ENCODE data around the gene ZNF835.
"Not testable (repeated sequence)": the region's sequence is repeated elsewhere in the genome, so short reads cannot be mapped to it uniquely, and the experiment has no call there.

Gene ZNF835

DNA sequence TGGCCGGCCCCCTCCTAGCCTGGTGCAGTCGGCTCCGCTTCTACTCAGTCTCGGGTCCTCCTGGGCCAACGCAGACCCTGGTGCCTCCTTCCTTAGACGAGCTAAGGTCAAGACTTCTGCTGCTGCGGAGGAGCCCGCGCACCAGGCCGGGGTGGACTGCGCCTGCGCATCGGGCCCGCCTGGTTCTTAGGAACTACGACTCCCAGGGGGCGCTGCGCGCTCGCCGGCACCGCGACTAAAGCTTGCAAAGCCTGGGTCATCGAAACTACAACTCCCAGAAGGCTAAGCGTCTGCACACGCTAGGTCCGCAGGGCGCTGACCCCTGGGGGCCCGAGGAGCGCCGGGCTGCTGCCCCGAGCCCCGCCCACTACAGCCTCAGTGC lies at the start of gene ZNF835:
ZNF835 (minus strand) TSS at position 145 of the 382 bp plus-strand sequence. CDS start 6,559 bp downstream, outside the sequence.
- DNase-seq: peak; percentile 86

DNA sequence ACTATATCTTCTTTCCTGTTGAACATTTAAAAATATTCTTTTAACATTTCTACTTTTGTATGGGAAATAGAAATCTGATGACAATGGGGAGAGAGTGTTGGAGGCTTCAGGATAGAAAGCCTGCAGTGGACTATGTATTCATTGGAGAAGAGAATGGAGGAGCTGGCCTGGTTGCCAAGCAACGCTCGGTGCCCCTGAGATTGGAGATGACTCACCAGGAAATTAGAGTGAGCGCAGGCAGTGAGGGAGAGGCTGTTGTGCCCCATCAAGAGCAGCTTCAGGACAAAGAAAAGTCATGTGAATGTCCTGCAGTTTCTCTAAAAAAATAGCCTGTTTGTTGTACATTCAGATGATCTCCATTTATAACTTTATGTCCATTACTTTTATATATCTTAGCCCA lies 48.7 kb upstream of the ZNF835 start:
- DNase-seq: no peak

GRCh38 chr19:56718231-56718630 lies 46.7 kb upstream of the ZNF835 start:
- no peak for DNase-seq

- no peak for DNase-seq
Observed at GRCh38 chr19:56712611-56713276, 41.2 kb upstream of the ZNF835 start.

DNA sequence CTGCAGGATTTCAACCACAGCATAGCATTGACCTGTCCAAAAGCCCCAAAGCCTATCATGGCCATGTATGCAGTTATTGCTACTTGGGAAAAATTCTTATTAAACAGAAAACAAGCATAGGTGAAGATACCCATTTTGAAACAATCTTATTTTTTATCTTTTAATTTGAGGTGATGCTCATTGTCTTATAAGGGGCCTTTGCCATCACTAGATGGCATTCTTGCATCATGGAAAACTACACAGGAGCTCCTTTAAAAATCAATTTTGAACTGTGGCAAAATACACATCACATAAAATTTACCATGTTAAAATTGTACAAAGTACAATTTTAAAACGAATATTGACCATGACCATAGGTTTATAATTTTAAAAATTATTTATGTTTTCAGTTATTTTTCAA lies 38.9 kb upstream of the ZNF835 start:
- no peak for DNase-seq

DNA sequence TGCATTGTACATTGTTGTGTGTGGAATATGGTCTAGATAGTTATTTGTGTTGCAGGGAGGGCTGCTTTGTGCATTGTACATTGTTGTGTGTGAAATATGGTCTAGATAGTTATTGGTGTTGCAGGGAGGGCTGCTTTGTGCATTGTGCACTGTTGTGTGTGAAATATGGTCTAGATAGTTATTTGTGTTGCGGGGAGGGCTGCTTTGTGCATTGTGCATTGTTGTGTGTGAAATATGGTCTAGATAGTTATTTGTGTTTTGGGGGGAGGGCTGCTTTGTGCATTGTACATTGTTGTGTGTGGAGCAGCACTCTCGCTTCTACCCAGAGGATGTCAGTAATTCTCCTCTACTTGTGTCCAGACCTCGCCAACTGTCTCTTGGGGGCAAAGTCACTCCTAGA lies 36.3 kb upstream of the ZNF835 start:
- DNase-seq: no peak

GRCh38 chr19:56705939-56706338 lies 34.4 kb upstream of the ZNF835 start:
- no peak for DNase-seq

- no peak for DNase-seq
Observed at GRCh38 chr19:56701895-56702294, 30.3 kb upstream of the ZNF835 start.

- no peak for DNase-seq
Observed at GRCh38 chr19:56699552-56699951, 28.0 kb upstream of the ZNF835 start.

DNA sequence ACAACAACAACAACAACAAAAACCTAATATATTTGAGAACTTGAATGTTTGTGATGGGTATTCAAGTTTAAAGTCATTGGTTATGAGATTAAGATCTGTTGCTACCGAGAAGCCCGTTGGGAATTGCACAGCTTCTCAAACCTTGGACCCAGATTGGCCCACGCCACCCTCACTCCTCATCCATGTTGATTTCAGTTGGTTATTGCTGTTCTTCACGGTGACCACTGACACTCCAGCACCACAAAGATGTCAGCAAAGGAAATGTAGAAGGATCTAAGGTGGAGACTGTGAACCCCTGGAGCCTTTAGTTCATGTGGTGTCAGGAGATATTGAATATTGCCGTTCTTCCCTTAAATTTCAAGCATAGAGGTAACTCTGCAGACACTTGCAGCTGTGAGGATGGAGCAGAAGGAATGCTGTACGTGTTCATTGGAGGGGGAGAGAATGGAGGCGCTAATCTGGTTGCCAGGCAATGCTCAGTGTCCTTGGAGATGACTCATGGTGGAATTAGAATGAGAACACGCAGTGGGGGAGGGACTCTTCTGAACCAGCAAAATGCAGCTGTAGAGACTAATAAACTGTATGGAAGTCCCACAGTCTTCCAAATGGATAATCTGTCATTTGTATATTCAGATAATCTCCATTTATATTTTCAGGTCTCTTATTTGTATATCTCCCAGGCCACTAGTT lies 20.8 kb upstream of the ZNF835 start:
- no peak for DNase-seq

DNA sequence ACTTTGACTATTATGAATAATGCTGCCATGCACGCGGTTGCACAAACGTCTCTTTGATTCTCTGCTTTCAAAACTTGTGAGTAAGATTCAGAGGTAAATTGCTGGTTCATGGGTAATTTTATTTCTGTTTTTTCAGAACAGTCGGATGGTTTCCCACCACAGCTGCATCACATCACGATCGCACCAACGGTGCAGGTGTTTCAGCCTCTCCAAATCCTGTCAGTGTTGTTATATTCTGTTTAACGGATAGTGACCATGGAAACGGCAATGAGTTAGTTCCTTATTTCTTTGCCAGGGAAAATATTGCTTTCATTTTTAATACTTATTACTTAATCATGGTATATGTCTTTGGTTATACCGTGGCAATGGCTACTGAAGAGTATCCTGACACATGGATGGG lies 19.1 kb upstream of the ZNF835 start:
- DNase-seq: no peak

DNA sequence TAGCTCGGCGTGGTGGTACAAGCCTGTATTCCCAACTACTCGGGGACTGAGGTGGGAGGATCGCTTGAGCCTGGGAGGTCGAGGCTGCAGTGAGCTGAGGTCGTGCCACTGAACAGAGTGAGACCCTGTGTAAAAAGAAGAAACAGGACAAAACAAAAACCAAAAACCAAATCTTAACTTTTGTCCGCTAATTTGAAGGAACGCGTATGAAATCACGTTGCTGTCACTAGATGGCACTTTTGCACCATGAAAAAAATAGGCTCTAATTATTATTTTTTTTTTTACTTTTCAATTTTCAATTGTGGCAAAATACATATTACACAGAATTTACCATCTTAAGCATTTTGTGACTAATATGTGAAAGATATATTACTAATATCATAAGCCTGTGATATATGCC lies 17.6 kb upstream of the ZNF835 start:
- DNase-seq: no peak

- no peak for DNase-seq
Observed at GRCh38 chr19:56687031-56687430, 15.5 kb upstream of the ZNF835 start.

GRCh38 chr19:56683116-56683515 lies 11.6 kb upstream of the ZNF835 start:
- no peak for DNase-seq

DNA sequence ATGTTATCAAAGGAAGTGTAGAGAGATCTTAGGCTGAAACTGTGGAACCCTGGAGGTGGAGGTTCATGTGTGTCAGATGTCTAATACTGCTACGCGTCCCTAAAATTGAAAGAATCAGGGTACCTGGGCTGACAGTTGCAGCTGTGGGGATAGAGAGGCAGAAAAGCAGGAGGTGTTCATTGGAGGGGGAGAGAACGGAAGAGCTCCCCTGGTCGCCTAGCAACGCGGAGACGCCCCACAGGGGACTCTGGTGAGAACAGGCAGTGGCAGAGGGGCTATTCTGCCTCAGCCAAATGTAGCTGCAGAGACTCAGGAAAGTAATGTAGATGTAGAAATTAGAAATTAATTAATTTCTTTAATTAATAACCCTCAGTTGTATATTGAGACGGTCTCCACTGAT lies 10.1 kb upstream of the ZNF835 start:
- no peak for DNase-seq

DNA sequence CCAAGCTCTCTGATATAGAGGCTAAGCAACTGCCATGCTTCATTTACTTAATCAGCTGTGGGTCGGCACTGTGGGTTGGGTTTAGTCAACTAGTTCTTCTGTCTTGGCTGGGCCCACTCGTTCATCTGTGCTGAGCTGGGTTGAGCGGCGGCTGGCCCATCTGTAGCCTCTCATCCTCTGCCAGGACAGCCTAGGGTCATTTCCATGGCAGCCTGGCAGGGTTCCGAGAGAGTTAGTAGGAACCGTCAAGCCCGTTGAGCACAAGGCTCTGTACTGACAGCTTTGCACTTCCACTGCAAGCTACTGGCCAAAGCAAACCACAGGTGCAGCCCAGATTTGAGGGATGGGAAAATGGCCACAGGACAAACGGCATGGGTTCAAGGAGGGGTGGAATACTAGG lies 6.6 kb upstream of the ZNF835 start:
- DNase-seq: no peak

DNA sequence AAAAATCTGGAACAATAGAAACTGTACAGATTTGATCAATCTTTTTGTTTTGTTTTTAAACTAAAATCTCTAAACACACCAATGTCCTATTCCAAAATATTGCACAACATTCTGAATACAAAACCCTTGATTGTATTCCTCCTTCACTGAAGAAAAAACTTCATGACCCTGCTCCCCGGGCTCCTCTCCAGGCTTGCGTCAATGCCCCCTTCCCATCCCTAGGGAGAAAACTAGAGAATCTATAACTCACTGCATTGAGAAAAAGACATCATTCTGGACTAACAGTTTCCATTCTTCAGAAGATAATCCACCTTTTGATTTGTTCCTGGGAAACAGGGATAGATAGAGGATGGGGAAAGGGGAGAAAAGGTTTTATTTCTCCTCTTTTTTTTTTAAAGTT lies 1.1 kb upstream of the ZNF835 start:
- DNase-seq: not testable (repeated sequence)

- no peak for DNase-seq
Observed at GRCh38 chr19:56670961-56671612, 470 bp downstream of the ZNF835 start.

DNA sequence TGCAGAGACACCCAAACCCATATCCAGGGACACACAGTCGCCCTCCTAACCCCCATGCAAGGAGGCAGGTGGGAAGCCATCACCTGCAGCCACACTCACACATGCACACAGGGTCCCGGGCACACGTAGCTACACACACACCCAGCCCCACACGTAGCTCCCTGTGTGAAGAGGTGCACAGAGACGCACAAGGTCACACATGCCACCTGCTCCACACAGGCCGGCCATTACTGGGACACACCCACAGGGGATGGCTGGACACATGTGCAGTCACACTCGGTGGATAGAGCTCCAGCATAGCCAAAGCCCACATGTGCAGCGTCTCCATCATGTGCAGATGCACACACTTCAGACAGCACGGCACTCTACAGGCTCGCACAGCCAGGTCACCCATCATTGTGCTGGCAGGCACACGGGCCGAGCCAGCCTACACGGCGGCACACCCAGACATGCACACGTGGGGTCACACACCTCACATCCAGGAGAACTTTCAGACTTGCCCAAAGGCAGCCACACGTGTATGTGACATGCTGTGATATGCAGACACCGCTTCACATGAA lies 1.1 kb downstream of the ZNF835 start:
- DNase-seq: no peak

GRCh38 chr19:56668676-56669075 lies 2.9 kb downstream of the ZNF835 start:
- DNase-seq: no peak

DNA sequence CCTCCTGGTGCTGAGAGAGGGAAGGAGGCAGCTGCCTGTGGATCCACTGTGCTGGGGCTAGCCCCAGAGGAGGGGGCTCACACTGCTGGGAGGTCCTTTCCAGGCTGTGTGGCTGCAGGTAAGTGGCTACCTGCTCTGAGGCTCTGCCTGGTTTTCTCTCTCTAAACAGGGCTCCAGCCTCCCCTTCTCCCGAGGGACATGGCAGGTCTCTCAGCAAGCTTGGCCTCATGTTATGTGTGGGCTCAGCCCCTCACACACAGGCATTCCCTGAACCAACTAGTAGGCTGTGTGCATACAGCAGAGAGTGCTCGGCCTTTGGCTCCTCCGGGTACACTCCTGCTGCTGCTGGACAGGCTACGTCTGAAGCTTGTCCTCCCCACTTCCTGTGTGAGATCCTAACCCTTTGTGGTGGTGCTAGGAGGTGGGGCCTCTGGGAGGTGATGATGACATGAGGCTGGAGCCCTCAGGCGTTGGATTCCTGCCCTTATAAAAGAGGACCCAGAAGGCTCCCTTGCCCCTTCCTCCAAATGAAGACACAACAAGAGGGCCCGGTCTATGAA lies 4.2 kb downstream of the ZNF835 start:
- DNase-seq: no peak

DNA sequence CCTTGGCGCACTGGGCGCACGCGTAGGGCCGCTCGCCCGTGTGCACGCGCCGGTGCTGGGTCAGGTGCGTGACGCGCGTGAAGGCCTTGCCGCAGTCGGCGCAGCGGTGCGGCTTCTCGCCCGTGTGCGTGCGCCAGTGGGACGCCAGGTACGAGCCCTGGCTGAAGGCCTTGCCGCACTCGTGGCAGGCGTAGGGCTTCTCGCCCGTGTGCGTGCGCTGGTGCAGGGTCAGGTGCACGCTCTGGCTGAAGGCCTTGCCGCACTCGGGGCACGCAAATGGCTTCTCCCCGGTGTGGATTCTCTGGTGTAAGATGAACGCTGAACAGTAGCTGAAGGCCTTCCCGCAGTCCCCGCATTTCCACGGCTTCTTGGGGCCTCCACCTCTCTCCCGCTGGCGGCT lies 7.0 kb downstream of the ZNF835 start:
- no peak for DNase-seq

DNA sequence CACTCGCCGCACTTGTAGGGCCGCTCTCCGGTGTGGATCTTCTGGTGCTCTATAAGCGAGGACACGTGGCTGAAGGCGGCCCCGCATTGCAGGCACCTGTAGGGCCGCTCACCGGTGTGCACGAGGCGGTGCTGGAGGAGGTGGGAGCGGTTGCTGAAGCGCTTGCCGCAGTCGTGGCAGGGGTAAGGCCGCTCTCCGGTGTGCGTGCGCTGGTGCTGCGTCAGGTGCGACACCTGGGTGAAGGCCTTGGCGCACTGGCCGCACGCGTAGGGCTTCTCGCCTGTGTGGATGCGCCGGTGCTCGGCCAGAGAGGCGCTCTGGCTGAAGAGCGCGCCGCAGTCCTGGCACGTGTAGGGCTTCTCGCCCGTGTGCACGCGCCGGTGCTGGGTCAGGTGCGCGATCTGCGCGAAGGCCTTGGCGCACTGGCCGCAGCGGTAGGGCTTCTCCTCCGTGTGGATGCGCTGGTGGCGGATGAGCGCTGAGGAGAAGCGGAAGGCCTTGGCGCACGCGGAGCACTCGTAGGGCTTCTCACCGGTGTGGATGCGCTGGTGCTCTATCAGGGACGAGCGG lies 7.5 kb downstream of the ZNF835 start:
- DNase-seq: no peak

Data from CD4-positive, alpha-beta T cell treated with Interferon gamma for 1 hour (primary cell).